PC-3 (cell line): Measurements from ENCODE around the gene BPIFB1. TPM values are rescaled to one million over a fixed set of nuclear protein-coding genes. Genes with fewer than 3 reads are reported as not detected.

Experiments used
- ATAC-seq: fragments of 200-7000 bp; cut with Tn5 transposase; 2 replicates; pipeline ENCODE4 v1.9.1; 2020; ENCODE audit warnings: mild to moderate bottlenecking, moderate library complexity
- BruUV-seq: library from RNA; stranded (reverse); fragments of 400-500 nt; replicated peaks from 2 replicates; lab custom pipeline; 2021; lab: Mats Ljungman, UMichigan
- CTCF ChIA-PET: fragments of 300-600 bp; sonication (Branson Sonifier 250); formaldehyde crosslinking; loops from one replicate; lab custom pipeline; 2022; ENCODE audit warnings: antibody characterized with exemption; lab: Charles Lee
- POLR2A ChIA-PET: fragments of 300-600 bp; sonication (Branson Sonifier 250); formaldehyde crosslinking; loops from one replicate; lab custom pipeline; 2022; ENCODE audit warnings: antibody characterized with exemption; ENCODE audit not compliant: unreplicated experiment; lab: Charles Lee
- DNase-seq: peaks from one replicate; pipeline ENCODE4 v3.0.0-alpha.2; 2015
- H2AFZ ChIP-seq: fragments of 300-600 bp; sonication (generic); 2 replicates; pipeline ENCODE4 v1.6.0; 2016; ENCODE audit warnings: antibody characterized with exemption, low read length
- H3F3A ChIP-seq: fragments of 300-600 bp; sonication (generic); one replicate; pipeline ENCODE4 v1.6.0; 2017; ENCODE audit warnings: antibody characterized with exemption, low read length, control low read depth, mild to moderate bottlenecking; ENCODE audit not compliant: unreplicated experiment
- H3K27ac ChIP-seq: fragments of 300-600 bp; sonication (generic); 2 replicates; pipeline ENCODE4 v1.5.1; 2016; ENCODE audit warnings: mild to moderate bottlenecking, low read length
- H3K27me3 ChIP-seq: fragments of 300-600 bp; sonication (generic); 2 replicates; pipeline ENCODE4 v1.6.1; 2016; ENCODE audit warnings: low read length, mixed read lengths
- H3K36me3 ChIP-seq: fragments of 300-600 bp; sonication (generic); 2 replicates; pipeline ENCODE4 v1.6.1; 2016; ENCODE audit warnings: low read depth, mixed run types, low read length, mixed read lengths
- H3K4me1 ChIP-seq: fragments of 300-600 bp; sonication (generic); 2 replicates; pipeline ENCODE4 v1.5.1; 2016; ENCODE audit warnings: low read length; ENCODE audit not compliant: insufficient read depth
- H3K4me2 ChIP-seq: fragments of 300-600 bp; sonication (generic); 2 replicates; pipeline ENCODE4 v1.6.0; 2016; ENCODE audit warnings: low read length
- H3K4me3 ChIP-seq: fragments of 300-600 bp; sonication (generic); 2 replicates; pipeline ENCODE4 v1.5.1; 2016; ENCODE audit warnings: mild to moderate bottlenecking, low read length, mixed read lengths
- H3K79me2 ChIP-seq: fragments of 300-600 bp; sonication (generic); 2 replicates; pipeline ENCODE4 v1.6.1; 2017; ENCODE audit warnings: low read length, mixed read lengths
- H3K9ac ChIP-seq: fragments of 300-600 bp; sonication (generic); 2 replicates; pipeline ENCODE4 v1.6.0; 2016; ENCODE audit warnings: mild to moderate bottlenecking, low read length
- H3K9me2 ChIP-seq: fragments of 300-600 bp; sonication (generic); replicated peaks from 2 replicates; pipeline ENCODE4 v1.6.1; 2016; ENCODE audit warnings: mixed run types, low read length, mixed read lengths
- H3K9me3 ChIP-seq: fragments of 300-600 bp; sonication (generic); 2 replicates; pipeline ENCODE4 v1.6.1; 2016; ENCODE audit warnings: low read length, mixed read lengths
- H4K20me1 ChIP-seq: fragments of 300-600 bp; sonication (generic); 2 replicates; pipeline ENCODE4 v1.6.1; 2016; ENCODE audit warnings: low read length, mixed read lengths
- EZH2 ChIP-seq: fragments of 300-600 bp; sonication (generic); IDR thresholded peaks from one replicate; pipeline ENCODE4 v1.6.1; 2017; ENCODE audit warnings: antibody characterized with exemption, mild to moderate bottlenecking, low read length; ENCODE audit not compliant: unreplicated experiment
- EZH2phosphoT487 ChIP-seq: fragments of 300-600 bp; sonication (generic); IDR thresholded peaks from 2 replicates; pipeline ENCODE4 v1.6.1; 2018; ENCODE audit warnings: mild to moderate bottlenecking, antibody characterized with exemption, low read length, borderline replicate concordance
- intact Hi-C: fragments of 100-400 bp; cut with micrococcal nuclease; formaldehyde crosslinking; loops from 2 replicates; pipeline ENCODE4 v1.9.0; 2023
- total RNA-seq: library from RNA; depleted of rRNA; stranded (reverse); fragments of >200 nt; gene quantifications from 2 replicates; pipeline ENCODE4 v1.2.3, GENCODE V29; 2014
- TF ChIP-seq, protein P1 (sequence below): fragments of 300-600 bp; sonication (generic); conservative IDR thresholded peaks from 2 replicates; pipeline ENCODE4 v1.5.1; 2017; ENCODE audit warnings: antibody characterized with exemption, low read depth, mild to moderate bottlenecking, low read length

The BPIFB1 gene
- total RNA-seq, 1 experiment from 2014 or later = not detected

DNA sequence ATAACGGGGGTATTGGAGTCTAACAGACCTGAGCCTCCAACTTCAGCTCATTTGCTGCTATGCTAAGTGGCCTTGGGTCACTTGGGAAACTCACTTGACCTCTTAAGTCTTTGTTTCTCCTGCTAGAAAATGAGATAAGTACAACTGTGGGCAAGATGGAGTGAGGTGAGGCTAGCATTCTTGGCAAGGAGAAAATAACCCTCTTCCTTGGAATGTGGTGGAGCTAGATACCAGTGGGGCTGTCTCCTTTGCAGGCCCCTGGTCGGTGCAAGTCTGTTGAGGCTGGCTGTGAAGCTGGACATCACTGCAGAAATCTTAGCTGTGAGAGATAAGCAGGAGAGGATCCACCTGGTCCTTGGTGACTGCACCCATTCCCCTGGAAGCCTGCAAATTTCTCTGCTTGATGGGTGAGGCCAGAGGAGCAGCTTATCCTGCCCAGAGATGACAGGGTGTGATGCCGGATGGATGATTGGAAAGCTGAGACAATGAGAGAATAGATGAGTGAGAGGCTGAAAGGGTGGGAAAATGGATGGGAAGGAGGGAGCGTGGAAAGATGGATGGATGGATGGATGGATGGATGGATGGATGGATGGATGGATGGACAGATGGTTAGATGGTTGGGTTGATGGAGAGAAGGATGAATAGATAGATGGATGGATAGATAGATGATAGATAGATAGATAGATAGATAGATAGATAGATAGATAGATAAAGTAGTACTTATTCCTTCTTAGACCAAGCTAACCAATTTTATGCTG, 42.9 kb upstream of the BPIFB1 start:
- no peaks in the 10 kb centered on the region for H4K20me1 ChIP-seq
- BruUV-seq = no TSS peak
- no peak overlapping the region for H3K4me2 ChIP-seq
- H3K36me3 ChIP-seq = no peaks in the 10 kb centered on the region
- ATAC-seq (no peak), DNase-seq (no peak)
- H3K9me2 ChIP-seq = no peaks in the 10 kb centered on the region
- no peaks in the 10 kb centered on the region for H3K79me2 ChIP-seq
- no peaks in the 10 kb centered on the region for H3F3A ChIP-seq
- no peak overlapping the region for H3K4me3 ChIP-seq
- TF ChIP-seq EZH2phosphoT487 = no peak
- TF ChIP-seq EZH2 = no peak
- TF ChIP-seq, protein P1, sequence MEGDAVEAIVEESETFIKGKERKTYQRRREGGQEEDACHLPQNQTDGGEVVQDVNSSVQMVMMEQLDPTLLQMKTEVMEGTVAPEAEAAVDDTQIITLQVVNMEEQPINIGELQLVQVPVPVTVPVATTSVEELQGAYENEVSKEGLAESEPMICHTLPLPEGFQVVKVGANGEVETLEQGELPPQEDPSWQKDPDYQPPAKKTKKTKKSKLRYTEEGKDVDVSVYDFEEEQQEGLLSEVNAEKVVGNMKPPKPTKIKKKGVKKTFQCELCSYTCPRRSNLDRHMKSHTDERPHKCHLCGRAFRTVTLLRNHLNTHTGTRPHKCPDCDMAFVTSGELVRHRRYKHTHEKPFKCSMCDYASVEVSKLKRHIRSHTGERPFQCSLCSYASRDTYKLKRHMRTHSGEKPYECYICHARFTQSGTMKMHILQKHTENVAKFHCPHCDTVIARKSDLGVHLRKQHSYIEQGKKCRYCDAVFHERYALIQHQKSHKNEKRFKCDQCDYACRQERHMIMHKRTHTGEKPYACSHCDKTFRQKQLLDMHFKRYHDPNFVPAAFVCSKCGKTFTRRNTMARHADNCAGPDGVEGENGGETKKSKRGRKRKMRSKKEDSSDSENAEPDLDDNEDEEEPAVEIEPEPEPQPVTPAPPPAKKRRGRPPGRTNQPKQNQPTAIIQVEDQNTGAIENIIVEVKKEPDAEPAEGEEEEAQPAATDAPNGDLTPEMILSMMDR = no peak
- no peaks in the 10 kb centered on the region for H3K4me1 ChIP-seq
- no peak overlapping the region for H3K27ac ChIP-seq
- H3K27me3 ChIP-seq = peaks cover 45% of the 10 kb centered on the region
- ChIA-PET POLR2A (no interaction called here), CTCF (no interaction called here)
- intact Hi-C loops = no loop called here
- no peak overlapping the region for H2AFZ ChIP-seq
- H3K9ac ChIP-seq = no peak overlapping the region
- no peaks in the 10 kb centered on the region for H3K9me3 ChIP-seq

DNA sequence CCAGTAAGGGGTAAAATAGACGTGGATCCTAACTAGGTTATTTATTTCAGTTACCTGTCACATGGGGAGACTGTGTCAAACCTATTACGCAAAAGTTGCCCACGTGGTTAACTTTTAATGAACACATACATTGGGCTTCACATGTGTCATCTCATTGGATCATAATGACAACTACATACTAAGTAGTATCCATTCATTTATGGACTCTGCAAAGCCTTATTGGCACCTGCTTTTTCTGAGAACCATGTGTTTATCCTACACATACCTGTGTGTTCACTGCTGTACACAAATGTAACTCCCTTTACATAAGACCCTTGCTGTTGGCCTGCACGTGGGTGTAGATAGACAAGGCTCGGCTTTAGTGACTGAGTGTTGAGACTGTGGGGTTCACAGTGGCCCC, 42.1 kb upstream of the BPIFB1 start:
- Histone ChIP-seq H3K9me3 (no peaks in the 10 kb centered on the region), H3K27ac (no peak overlapping the region), H2AFZ (no peak overlapping the region), H3K36me3 (no peaks in the 10 kb centered on the region), H3K79me2 (no peaks in the 10 kb centered on the region), H3K9ac (no peak overlapping the region), H3K9me2 (no peaks in the 10 kb centered on the region), H3K27me3 (peaks cover 37% of the 10 kb centered on the region), H3K4me3 (no peak overlapping the region), H3F3A (no peaks in the 10 kb centered on the region), H3K4me2 (no peak overlapping the region), H3K4me1 (no peaks in the 10 kb centered on the region), H4K20me1 (no peaks in the 10 kb centered on the region)
- no TSS peak for BruUV-seq
- CTCF ChIA-PET = no interaction called here
- intact Hi-C loops = no loop called here
- TF ChIP-seq EZH2 = no peak
- TF ChIP-seq, protein P1 = no peak
- TF ChIP-seq EZH2phosphoT487 = no peak
- no peak for ATAC-seq
- no peak for DNase-seq
- POLR2A ChIA-PET = no interaction called here

DNA sequence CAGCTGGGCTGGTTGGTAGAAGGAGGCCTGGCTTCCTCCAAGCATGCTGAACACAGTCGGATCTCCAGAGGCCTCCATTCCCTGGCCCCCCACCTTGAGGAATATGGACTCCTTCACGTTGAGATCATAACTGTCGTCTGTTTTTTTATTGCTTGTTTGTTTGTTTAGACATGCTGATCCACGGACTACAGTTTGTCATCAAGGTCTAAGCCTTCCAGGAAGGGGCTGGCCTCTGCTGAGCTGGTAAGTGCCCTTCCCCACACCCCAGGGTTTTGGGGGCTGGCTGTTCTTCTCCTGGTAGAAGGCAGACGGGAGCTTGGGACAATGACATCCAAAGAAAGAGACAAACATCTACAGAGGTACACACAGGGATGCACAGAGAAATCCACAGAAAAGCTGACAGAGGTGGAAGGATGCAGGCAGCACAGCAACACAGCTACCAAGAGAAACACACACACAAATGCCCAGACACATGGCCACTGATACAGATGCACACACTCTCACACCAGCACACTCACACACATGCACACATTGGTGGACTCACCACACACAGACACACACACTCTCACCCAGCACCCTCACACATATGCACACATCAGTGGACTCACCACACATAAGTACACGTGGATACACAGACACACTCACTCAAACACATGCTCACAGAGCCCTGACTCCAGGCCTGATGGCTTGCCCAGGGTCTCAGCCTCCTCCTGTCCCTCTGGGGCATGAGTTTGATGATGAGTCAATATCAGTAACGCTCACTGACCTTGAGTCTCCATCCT, 40.5 kb upstream of the BPIFB1 start:
- Histone ChIP-seq H3K27ac (no peak overlapping the region), H3K36me3 (no peaks in the 10 kb centered on the region), H3K9me2 (no peaks in the 10 kb centered on the region), H3F3A (no peaks in the 10 kb centered on the region), H3K9ac (no peak overlapping the region), H2AFZ (no peak overlapping the region), H3K4me2 (no peak overlapping the region), H3K4me3 (no peak overlapping the region), H4K20me1 (no peaks in the 10 kb centered on the region), H3K79me2 (no peaks in the 10 kb centered on the region), H3K27me3 (peaks cover 22% of the 10 kb centered on the region), H3K4me1 (no peaks in the 10 kb centered on the region), H3K9me3 (no peaks in the 10 kb centered on the region)
- DNase-seq = no peak
- no TSS peak for BruUV-seq
- no peak for ATAC-seq
- ChIA-PET CTCF (no interaction called here), POLR2A (no interaction called here)
- intact Hi-C loops = no loop called here
- TF ChIP-seq, protein P1 = no peak
- no peak for TF ChIP-seq EZH2
- TF ChIP-seq EZH2phosphoT487 = no peak
